GM18907 (cell line): ENCODE measurements around the gene MACROD1.

ENCODE experiments used
- ATAC-seq: cut with Tn5 transposase; IDR thresholded peaks from one replicate; pipeline ENCODE4 v1.9.1; 2021; ENCODE audit warnings: mild to moderate bottlenecking, moderate library complexity; ENCODE audit not compliant: unreplicated experiment

MACROD1 gene

DNA sequence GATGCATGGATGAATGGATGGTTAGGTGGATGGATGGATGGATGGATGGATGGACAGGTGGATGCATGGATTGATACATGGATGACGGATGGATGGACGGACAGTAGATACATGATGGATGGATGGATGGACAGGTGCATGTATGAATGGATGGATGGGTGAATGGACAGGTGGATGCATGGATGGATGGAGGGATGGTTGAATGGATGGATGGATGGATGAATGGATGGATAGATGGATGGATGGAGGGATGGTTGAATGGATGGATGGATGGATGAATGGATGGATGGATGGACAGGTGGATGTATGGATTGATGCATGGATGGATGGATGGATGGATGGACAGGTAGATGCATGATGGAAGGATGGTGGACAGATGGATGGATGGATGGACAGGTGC, 51.7 kb downstream of the MACROD1 start:
- no peak for ATAC-seq

DNA sequence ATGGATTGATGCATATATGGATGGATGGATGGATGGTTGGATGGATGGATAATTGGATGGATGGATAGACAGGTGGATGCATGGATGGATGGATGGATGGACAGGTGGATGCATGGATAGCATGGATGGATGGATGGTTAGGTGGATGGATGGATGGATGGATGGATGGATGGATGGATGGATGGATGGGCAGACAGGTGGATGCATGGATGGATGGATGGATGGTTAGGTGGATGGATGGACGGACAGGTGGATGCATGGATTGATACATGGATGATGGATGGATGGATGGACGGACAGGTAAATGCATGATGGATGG, 52.5 kb downstream of the MACROD1 start:
- ATAC-seq: no peak

DNA sequence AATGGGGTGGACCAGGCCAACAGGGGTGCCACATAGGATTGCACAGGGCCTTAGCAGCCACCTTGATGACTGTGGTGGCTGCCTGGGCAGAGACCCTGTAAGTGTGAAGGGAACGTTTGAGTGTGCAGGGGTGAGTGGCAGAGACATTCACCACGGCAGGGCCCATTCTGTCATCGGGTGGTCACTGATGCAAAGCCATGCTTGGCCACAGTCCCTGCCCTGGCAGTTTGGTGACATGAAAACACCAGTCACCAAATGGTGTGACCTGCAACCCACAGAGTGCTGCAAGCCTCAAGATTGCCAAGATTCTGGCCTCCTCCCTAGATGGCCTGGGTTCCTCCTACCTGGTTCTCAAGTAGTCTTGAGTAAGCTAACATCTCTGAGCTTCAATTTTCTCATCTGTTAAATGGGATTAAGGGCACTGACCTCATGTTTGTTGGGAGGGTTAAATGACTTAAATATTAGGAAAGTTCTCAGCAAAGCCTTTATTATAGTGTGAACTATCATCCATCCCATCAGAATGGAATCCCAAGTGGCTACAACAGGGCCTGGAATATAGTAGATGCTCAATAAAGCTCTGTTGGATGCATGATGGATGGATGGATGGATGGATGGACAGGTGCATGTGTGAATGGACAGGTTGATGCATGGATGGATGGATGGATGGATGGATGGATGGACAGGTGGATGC, 53.0 kb downstream of the MACROD1 start:
- no peak for ATAC-seq

DNA sequence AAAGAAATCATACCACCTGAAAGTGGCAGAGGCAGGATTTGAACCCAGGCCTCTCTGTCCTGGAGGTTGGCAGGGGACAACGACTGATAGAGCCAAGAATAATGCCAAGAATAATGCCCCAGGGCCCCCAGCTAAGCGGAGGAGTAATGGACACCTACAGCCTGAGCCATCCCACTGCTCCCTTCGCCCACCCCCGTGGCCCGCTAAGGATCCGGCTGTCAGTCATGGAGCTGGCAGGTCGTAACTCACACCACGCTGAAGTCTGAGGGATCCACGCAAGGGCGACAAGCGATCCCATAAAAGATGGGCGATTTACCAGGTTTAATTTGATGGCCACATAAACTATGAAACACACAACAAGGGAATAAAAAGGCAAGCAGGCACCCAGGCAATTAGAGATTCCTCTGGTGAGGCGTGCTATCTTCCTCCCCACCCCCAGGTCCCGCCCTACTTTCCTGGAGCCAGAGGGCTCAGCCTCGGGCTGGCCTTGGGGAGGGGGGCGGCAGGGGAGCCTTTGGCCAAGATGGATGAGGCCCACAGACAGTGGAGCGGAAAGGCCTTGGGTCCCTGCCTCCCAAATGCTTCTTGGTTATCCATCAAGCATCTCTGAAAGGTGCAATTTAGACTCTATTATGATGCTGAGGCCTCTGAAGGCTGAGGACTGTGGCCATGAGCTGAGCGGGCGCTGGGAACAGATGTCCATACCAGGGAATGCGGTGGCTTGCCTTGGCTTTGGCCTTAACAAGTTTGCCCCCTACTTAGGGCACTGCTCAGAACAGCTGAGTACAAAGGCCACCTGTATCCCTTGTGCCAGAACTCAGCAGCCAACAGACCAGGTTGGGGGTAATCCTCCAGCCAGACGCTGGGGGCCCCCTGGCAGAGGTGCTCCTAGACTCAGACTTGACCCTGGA, 55.2 kb downstream of the MACROD1 start:
- no peak for ATAC-seq

DNA sequence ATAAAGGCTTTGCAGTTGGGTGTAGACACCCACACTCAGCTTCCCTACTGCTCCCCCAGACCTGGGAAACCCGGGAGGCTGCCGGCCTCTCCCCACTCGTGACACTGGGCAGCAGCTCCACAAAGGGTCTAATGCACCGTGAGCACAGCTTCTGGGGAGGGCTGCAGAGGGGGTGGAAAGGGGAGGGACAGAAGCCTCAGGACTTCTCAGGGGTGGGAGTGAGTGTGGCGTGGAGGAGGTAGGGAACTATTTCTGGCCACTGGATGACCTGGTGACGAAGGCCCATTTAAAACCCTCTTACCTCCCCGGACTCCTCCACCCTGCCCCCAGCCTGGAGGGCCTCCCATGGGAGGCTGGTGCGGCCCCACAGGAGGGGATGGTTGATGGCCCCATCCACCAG, 56.6 kb downstream of the MACROD1 start:
- no peak for ATAC-seq

DNA sequence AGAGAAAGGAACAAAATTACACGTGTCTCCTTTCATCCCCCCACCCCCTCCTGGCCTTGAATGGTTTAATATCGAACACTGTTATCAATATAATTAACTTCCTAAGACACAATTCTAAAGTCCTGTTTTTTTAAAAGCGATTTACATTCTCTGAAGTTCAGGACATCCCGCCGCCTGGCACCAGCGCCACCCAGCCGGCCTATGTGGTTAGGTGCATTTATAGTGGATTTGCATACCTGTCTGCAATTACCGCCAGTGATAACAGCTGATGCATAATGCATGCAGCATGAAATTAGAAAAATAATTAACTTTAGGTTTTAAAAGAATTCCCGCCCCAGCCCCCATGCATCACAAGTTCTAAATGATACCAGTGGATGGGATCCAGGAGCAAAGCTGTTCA, 58.6 kb downstream of the MACROD1 start:
- ATAC-seq: no peak

DNA sequence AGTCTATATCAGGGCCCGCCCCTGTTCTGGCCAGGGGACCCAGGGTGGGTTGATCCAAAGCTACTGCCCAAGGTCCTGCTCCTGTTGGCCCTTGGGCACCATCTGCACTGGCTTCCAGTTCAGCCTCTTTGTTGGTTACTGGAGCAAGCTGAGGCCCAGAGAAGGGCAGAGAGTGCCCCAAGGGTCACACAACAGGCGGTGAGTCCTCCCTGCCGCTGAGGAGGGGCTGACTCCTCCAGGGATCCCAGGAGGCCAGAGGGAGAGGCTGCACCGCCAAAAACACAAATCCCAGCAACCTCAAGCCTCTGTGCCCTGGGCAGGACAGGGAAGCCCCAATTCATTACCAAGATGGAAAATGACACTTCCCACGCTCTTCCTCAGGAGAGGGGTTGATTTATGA, 61.3 kb downstream of the MACROD1 start:
- ATAC-seq: no peak

DNA sequence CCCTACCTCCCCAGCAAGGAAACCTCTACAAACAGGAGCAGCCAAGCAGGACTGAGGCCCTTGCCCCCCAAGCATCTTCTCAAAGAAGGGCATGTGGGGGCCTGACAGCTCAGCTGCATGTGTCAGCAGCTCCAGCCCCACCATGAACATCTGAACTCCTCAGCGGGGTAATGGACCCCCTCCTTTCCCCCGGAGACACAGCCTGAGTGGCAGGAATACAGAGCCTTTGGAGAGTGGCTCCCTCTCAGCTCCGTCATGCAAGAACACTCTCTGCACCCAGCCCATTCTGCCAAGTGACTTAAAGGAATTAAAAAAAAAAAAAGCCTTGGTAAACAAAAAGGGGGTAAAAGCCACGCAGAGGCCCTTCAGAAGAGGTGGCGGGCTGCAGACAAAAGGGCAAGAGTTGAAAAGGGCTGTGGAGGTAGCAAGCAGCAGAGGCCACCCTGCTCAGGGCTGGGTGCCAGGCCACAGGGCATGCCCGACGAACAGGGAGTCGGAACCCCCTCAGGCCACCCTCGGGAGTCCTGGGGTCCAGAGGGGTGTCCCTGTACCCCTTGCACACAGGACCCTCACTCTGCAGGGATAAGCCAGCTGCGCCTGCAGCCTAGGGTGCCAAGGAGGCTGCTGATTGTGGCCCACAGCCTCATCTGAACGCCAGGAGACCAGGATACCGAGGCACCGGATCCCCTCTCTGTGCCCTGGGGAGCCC, 62.5 kb downstream of the MACROD1 start:
- no peak for ATAC-seq

DNA sequence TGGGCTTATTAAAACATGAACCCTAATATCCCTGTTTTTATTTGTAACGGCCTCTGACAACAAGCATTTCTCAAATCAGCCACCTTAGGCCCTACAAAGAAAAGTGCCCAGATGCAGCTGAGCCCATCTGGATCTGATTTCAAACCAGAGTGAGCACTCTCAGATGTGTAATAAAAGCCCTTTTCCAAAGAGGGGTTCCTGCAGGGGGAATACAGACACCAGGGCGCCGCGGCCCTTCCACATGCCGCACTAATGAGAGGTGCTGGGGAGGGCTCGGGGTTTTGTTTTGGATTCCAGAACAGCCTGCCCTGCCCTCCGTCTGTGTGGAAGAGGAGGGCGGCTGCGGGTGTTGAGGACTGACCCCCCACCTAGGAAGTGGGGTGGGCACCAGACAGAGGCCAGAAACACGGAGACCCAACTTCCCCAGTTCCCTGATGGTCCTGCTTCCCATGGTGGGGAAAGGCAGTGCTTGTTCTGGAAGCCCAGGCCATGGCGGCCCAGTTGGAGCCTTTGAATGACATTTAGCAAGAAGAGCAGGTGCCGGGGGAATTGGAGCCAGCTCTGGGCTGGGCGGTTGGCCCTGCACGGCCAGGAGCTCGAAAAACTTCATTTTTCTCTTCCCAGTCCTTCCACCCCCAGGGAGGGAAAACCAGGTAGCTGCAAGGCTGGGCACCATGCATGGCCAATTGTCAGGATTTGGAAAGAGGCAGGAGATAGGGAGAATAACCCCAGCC, 63.7 kb downstream of the MACROD1 start:
- no peak for ATAC-seq

DNA sequence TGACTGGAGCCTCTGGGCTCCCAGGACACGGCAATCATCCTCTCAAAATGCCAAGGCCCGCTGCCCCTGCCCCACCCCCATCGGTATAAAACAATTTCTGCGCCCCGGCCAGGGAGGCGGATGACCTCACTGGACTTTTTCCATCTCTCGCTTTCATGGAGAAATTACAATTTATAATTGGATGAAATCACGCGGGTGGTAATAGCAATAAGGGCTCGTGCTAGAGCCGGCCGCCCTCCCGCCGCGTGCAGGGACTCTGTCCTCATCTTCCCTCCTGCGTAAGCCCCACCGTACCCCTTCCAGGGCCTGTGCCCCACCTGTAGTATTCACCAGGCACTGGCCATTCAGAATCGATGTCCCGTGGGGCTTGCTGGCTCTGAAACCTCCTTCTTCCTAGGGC, 64.5 kb downstream of the MACROD1 start:
- ATAC-seq: no peak

DNA sequence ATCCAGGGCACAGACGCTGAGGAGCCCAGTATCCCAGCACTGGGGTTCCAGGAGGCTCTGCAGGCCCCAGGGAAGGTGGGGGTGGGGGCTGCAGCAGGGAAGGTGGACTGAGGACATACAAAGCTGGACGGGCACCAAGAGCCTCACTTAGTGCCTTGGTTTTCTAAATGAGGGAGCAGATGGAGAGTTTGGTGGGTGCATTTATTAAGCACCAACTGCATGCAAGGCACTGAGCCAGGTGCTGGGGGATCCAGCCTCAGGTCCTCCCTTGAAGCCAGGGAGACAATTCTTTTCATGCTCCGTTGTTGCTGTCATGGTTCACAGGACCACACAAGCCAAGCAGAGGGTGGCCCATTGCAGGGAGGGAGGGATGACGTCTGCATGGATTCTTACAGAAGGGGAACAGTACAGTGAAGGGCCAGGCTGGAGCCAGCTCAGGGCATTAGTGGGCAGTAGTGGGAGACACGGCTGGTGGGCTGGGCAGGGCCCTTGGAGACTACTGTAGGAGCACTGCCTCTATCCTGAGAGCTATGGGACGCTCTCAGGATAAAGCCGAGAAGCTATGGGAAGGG, 65.0 kb downstream of the MACROD1 start:
- no peak for ATAC-seq

DNA sequence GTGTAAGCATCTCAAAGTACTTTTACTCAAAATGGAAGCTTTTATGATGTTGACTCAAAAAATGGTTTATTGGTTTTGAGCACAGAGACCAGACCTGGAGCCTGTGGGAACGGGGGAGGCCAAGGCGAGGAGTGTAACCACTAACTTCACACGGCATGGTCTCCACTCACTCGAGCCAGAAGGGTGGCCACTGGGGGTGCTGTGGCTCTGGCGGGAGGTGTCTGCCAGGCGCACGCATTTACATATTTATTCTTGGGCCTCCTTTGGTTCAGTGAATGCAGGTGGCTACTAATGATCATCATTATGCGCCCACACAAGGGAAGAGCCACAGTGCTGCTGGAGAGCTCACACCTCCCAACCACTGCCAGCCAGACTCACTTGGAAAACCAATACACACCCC, 65.6 kb downstream of the MACROD1 start:
- ATAC-seq: no peak

DNA sequence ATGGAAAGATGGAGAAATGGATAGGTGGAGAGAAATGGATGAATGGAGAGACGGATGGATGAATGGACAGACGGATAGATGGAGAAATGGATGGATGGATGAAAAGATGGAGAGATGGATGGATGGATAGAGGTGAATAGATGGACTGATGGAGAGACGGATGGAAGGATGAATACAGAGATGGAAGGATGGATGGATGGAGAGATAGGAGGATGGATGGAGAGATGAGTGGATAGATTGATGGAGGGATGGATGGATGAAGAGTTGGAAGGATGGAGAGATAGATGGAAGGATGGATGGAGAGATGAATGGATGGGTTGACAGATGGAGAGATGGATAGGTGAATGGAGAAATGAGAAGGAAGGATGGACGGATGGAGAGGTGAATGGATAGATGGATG, 66.5 kb downstream of the MACROD1 start:
- no peak for ATAC-seq

DNA sequence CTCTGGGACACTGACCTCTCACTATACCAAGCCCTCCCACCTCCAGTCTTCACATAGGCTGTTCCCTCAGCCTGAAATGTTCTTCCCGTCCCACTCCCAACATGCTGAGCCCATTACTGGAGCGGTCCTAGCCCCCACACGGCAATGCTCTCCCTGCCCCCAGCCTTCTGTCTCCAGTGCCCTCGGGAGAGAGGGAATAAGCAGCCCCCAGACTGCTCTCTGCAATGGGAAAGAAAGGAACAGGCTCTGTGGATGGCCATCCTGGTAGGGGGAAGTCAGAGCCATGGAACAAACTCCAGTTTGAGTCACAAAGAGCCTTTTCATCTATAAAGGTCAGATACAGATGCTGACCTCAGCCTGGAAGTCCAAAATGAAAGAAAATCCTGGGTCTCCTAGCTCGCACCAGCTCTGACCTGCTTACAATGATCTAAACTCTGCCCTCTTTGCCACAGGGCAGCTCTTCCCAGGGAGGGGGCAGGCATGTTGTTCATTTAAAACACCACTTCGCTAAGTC, 67.5 kb downstream of the MACROD1 start:
- no peak for ATAC-seq

DNA sequence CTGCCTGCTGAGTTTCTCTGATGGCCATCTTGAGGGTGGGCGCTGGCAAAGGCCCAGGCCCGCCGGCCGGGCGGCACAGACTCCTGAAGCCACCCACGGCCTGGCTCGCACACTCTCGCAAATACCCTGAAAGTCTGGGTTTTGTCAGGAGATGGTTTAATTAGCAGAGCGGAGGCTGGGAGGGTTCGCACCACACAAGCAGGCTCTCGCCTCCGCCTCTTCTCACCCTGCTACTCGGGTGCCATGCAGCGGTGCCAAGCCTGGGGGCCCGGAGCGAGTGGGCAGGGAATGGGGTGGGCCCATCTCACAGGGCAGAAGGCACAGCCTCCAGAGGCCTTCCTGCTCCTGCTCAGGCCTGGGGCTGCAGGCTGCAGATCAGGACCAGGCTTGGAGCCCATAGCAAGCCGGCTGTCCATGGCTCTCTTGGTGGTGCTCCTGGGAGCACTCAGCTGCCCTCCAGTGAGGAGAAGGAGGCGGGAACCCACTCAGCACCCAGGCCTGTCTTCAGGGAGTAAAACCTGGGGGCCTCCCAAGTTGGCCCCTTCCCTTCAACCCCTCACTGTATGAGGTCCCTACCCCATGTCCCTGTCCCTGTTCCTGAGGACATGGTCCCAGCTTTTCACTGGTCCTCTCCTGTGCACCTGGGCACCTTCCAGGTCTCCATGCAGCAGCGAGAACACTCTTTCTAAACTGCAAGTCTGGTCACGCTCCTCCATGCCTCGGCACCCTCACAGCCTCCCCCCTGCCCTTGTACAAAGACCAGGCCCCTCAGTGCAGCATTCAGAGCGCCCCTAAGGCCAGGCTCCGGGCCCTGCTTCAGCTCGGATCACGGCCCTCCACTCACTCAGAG, 68.2 kb downstream of the MACROD1 start:
- no peak for ATAC-seq

DNA sequence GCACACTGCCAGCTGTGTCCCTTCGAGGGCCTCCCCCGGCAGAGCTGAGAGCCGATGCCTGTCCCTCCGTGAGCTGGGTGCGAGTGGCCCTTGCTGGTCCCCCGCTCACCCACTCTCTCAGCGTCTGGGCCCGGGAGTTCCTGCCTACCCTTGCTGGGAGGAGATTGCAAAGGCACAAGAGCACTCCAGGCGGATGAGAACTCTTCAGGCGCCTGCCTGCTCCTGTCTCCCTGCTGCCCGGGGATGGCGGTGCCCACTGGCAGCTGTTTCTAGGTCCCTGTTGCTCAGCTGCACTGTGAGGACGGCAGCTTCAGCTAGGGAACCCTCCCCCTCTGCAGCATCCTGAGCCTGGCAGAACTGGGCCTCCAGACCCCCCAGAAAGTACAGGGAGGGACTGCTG, 69.1 kb downstream of the MACROD1 start:
- ATAC-seq: no peak

DNA sequence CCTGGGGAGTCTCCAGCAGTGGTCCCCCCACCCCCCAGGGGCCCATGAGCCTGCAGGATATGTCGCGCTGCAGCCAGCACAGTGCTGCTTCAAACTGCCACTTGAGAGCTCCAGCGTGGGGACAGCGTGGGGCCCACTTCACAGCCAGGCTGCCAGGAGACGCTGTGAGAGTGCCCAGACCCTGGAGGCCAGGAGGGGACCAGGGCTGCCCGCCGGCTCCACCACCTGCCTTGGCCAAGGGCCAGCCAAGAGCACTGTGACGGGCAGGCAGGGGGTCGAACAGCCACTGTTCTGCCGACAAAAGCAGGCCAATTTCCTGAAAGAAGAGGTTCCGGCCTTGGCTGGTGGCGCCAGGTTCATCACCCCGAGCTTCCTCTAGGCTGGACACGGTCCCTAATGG, 70.0 kb downstream of the MACROD1 start:
- no peak for ATAC-seq

DNA sequence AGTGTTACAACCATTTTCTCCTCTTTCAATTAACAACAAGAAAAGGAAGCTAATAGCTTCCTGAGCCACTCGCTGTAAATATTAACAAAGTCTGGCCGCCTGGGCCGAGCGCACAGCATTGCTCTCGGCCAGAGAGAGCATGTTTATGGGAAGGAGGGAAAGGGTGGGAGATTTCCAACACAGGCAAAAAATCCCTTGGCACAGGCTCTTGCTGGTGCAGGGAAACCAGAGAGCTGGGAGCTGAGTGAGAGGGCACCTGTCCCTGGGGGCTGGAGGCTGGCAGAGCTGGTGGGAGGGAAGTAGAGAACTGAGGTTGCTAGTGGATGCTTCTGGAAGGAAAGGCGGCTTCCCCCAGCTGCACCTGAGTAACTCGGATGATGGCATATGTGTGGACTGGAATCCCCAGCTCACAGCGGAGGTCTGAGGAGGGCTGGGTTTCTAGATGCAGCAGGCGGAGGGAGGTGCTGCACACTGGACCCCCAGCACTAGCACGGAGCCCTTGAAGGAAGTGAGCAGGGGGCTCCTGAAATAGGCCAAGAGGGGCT, 70.6 kb downstream of the MACROD1 start:
- ATAC-seq: no peak

DNA sequence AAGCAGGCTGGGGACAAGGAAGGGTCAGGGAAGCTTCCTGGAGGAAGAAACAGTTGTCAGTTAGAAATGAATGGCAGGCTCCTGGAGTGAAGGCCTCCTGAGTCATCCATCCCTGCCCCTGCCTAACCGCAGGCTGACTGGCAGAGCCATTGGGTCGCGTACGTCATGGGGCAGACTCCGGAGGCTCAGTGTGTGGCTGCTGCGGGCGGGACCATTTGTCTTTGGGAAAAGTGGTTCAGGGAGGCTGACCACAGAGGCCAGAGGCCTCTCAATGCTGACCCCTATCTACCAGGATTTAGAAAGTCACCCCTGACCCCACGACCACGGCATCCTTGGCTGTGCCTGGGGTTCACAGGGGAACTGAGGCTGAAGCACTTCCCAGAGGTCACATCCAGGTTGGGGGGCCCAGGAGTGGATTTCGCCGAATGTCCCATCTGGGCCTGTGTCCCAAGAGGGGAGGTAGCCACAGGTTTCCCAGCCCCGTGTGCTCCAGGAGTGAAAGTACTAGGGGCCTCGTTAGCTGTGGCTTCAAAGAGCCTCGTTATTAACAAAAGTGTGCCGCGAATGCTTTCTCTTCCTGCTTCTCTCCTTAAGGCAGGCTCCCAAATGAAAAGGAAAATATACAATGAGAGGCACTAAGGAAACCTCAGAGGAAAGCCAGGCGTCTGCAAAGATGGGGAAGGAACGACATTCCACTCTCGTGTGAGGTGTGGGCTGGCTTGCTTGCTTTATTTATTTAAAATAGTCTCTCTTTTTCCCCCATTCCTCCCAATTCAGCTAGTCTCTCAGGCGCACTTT, 71.3 kb downstream of the MACROD1 start:
- no peak for ATAC-seq
